Esophagus muscularis mucosa (tissue), 3 donors: ENCODE measurements around the gene ALDH1A3.

ENCODE experiments used
- POLR2A ChIP-seq: fragments of 450-650 bp; IDR thresholded peaks from one replicate; pipeline ENCODE4 v1.6.1; 2017; ENCODE audit warnings: antibody characterized with exemption, moderate library complexity, mild to moderate bottlenecking, low read depth
- POLR2AphosphoS5 ChIP-seq, 2 donors: sonication (generic); formaldehyde crosslinking; IDR thresholded peaks; one replicate each; pipeline ENCODE4 v1.6.1; 2017; ENCODE audit warnings: antibody characterized with exemption in 2 of 2
- TF ChIP-seq, protein P1 (sequence below), 3 experiments: fragments of 200-600 bp in 2 of 3; fragments of 450-650 bp in 1 of 3; sonication (generic) in 2 of 3; IDR thresholded peaks; one replicate each; pipeline ENCODE4 v1.5.1; 2017 to 2019; ENCODE audit warnings: antibody characterized with exemption in 3 of 3, mild to moderate bottlenecking in 2 of 3, moderate library complexity in 1 of 3

DNA sequence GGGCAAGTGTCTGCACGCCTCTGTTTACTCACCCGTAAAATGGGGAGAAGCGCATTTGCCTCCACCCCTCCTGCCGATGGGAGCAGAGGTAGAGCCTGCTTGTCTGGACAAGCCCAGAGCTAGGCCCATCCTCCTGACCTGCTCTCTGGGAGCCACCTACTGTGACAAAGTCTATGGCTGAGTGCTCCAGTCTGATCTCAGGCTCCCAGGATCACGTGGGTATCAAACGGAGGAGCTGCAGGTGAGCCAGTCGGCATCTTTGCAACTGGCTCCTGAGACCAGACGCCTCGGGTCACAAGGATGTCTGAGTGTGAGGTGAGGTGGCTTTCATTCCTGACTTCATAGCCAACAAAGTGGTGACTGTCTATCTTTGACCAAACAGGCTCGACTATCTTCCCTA lies 2.1 kb upstream of the ALDH1A3 start:
- TF ChIP-seq, protein P1, sequence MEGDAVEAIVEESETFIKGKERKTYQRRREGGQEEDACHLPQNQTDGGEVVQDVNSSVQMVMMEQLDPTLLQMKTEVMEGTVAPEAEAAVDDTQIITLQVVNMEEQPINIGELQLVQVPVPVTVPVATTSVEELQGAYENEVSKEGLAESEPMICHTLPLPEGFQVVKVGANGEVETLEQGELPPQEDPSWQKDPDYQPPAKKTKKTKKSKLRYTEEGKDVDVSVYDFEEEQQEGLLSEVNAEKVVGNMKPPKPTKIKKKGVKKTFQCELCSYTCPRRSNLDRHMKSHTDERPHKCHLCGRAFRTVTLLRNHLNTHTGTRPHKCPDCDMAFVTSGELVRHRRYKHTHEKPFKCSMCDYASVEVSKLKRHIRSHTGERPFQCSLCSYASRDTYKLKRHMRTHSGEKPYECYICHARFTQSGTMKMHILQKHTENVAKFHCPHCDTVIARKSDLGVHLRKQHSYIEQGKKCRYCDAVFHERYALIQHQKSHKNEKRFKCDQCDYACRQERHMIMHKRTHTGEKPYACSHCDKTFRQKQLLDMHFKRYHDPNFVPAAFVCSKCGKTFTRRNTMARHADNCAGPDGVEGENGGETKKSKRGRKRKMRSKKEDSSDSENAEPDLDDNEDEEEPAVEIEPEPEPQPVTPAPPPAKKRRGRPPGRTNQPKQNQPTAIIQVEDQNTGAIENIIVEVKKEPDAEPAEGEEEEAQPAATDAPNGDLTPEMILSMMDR (IDR thresholded peaks at IDR 0.05): no peak
- TF ChIP-seq POLR2A: no peak
- TF ChIP-seq POLR2AphosphoS5 (IDR thresholded peaks at IDR 0.05): no peak
